ENCODE results near the gene PERCC1.

- TF ChIP-seq, protein P1, sequence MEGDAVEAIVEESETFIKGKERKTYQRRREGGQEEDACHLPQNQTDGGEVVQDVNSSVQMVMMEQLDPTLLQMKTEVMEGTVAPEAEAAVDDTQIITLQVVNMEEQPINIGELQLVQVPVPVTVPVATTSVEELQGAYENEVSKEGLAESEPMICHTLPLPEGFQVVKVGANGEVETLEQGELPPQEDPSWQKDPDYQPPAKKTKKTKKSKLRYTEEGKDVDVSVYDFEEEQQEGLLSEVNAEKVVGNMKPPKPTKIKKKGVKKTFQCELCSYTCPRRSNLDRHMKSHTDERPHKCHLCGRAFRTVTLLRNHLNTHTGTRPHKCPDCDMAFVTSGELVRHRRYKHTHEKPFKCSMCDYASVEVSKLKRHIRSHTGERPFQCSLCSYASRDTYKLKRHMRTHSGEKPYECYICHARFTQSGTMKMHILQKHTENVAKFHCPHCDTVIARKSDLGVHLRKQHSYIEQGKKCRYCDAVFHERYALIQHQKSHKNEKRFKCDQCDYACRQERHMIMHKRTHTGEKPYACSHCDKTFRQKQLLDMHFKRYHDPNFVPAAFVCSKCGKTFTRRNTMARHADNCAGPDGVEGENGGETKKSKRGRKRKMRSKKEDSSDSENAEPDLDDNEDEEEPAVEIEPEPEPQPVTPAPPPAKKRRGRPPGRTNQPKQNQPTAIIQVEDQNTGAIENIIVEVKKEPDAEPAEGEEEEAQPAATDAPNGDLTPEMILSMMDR (conservative IDR thresholded peaks at IDR 0.05; ENCODE audit: low read depth, low read length): no peak
- no peak for TF ChIP-seq EZH2 (IDR thresholded peaks at IDR 0.05; ENCODE audit: low read length, unreplicated experiment)
- no peak for TF ChIP-seq EZH2phosphoT487 (IDR thresholded peaks at IDR 0.05; ENCODE audit: borderline replicate concordance, low read length)
These were observed 44.8 kb downstream of the PERCC1 start for GRCh38 chr16:1475552-1476114.

Data from PC-3 (cell line).